Smooth muscle cell (in vitro differentiated cells): ENCODE measurements around the gene CLCNKA. TPM values are rescaled to one million over a fixed set of nuclear protein-coding genes. Genes with fewer than 3 reads are reported as not detected.
"Not testable (repeated sequence)": the region's sequence is repeated elsewhere in the genome, so short reads cannot be mapped to it uniquely, and the experiment has no call there.

Experiments
- DNase-seq: peaks from one replicate; lab custom pipeline; 2025; ENCODE audit not compliant: unreplicated experiment; lab: John Stamatoyannopoulos, UW
- H2AFZ ChIP-seq: fragments of 200-600 bp; sonication (generic); 2 replicates; pipeline ENCODE4 v1.6.0; 2016; ENCODE audit warnings: antibody characterized with exemption, low read depth, mild to moderate bottlenecking
- H3F3A ChIP-seq: fragments of 200-600 bp; sonication (generic); 2 replicates; pipeline ENCODE4 v1.6.0; 2017; ENCODE audit warnings: antibody characterized with exemption, low read depth
- H3K27ac ChIP-seq: fragments of 200-600 bp; sonication (generic); 2 replicates; pipeline ENCODE4 v1.5.1; 2016; ENCODE audit warnings: low read depth, mild to moderate bottlenecking
- H3K27me3 ChIP-seq: fragments of 200-600 bp; sonication (generic); 2 replicates; pipeline ENCODE4 v1.6.1; 2016; ENCODE audit warnings: low read depth, mild to moderate bottlenecking
- H3K36me3 ChIP-seq: fragments of 200-600 bp; sonication (generic); 2 replicates; pipeline ENCODE4 v1.5.1; 2016; ENCODE audit warnings: low read depth
- H3K4me1 ChIP-seq: fragments of 200-600 bp; sonication (generic); 2 replicates; pipeline ENCODE4 v1.5.1; 2016; ENCODE audit warnings: low read depth
- H3K4me2 ChIP-seq: fragments of 200-600 bp; sonication (generic); 2 replicates; pipeline ENCODE4 v1.6.0; 2016; ENCODE audit warnings: mild to moderate bottlenecking
- H3K4me3 ChIP-seq: fragments of 200-600 bp; sonication (generic); 2 replicates; pipeline ENCODE4 v1.5.1; 2016; ENCODE audit warnings: mild to moderate bottlenecking
- H3K79me2 ChIP-seq: fragments of 200-600 bp; sonication (generic); 2 replicates; pipeline ENCODE4 v1.6.0; 2016; ENCODE audit warnings: low read depth, mild to moderate bottlenecking
- H3K9ac ChIP-seq: fragments of 200-600 bp; sonication (generic); 2 replicates; pipeline ENCODE4 v1.6.0; 2016; ENCODE audit warnings: low read depth
- H3K9me3 ChIP-seq: fragments of 200-600 bp; sonication (generic); replicated peaks from 2 replicates; pipeline ENCODE4 v1.5.1; 2016; ENCODE audit warnings: low read depth
- H4K20me1 ChIP-seq: fragments of 200-600 bp; sonication (generic); 2 replicates; pipeline ENCODE4 v1.6.0; 2016; ENCODE audit warnings: low read depth
- WGBS: methylation state at CpG from one replicate; pipeline ENCODE4 v1.1.7; 2016; ENCODE audit warnings: low lambda C conversion rate; 5-methylcytosine and 5-hydroxymethylcytosine counted together
- polyA plus RNA-seq: library from polyadenylated mRNA; unstranded; fragments of >200 nt; fragmentation: Nextera tagmentation; extraction: Ambion mirVana; gene quantifications from 2 replicates; pipeline ENCODE4 v1.2.1, GENCODE V29; 2016
- total RNA-seq: library from RNA; depleted of rRNA; stranded (reverse); fragments of >200 nt; gene quantifications from 2 replicates; pipeline ENCODE4 v1.2.3, GENCODE V29; 2014
- TF ChIP-seq, protein P1 (sequence below): fragments of 200-600 bp; sonication (generic); IDR thresholded peaks from 2 replicates; pipeline ENCODE4 v1.5.1; 2017; ENCODE audit warnings: borderline replicate concordance, mild to moderate bottlenecking, antibody characterized with exemption; ENCODE audit not compliant: insufficient read depth, poor library complexity, severe bottlenecking

CLCNKA gene
- total and polyA plus RNA-seq, 2 experiments from 2014 or later: 0.46 TPM; not detected in 1

DNA sequence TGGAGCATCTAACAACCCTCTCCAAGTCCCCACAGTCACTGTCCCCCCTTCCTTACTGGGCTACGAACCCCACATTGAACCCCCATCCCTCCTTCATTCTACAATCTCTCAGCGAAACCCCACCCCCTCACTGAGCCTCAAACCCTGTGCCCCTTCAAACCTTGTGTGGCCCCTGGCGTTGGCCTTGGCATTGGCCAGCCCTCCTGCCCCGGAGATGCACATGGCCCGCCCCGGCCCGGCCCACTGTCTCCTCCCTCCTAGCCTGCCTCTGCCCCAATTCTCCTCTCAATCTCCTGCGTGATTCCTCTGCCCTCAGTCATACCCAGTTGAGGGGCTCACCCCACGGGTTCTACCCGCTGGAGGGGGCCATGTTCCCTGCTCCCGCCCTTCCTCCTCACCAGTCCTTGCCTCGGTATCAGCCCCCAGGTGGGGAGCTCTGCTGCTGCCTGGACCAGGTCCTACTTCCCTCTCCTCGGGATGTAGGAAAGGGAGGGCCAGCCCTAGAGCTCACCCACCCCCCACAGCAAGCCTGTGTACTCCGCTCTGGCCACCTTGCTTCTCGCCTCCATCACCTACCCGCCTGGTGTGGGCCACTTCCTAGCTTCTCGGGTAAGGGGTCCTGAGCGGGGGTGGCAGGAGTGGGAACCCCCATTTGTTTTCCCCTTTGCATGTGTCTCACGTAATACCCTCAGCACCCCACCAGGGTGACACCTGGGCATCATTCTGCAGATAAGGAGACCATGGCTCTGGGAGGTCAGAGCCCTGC lies 6.6 kb downstream of the CLCNKA start:
- Histone ChIP-seq H3K4me3 (no peak overlapping the region), H3K9ac (no peak overlapping the region), H3F3A (no peaks in the 10 kb centered on the region), H2AFZ (no peak overlapping the region), H3K4me1 (peaks cover 7% of the 10 kb centered on the region), H3K4me2 (no peak overlapping the region), H3K9me3 (no peaks in the 10 kb centered on the region), H4K20me1 (no peaks in the 10 kb centered on the region), H3K27me3 (no peaks in the 10 kb centered on the region), H3K36me3 (no peaks in the 10 kb centered on the region), H3K27ac (no peak overlapping the region), H3K79me2 (no peaks in the 10 kb centered on the region)
- TF ChIP-seq, protein P1, sequence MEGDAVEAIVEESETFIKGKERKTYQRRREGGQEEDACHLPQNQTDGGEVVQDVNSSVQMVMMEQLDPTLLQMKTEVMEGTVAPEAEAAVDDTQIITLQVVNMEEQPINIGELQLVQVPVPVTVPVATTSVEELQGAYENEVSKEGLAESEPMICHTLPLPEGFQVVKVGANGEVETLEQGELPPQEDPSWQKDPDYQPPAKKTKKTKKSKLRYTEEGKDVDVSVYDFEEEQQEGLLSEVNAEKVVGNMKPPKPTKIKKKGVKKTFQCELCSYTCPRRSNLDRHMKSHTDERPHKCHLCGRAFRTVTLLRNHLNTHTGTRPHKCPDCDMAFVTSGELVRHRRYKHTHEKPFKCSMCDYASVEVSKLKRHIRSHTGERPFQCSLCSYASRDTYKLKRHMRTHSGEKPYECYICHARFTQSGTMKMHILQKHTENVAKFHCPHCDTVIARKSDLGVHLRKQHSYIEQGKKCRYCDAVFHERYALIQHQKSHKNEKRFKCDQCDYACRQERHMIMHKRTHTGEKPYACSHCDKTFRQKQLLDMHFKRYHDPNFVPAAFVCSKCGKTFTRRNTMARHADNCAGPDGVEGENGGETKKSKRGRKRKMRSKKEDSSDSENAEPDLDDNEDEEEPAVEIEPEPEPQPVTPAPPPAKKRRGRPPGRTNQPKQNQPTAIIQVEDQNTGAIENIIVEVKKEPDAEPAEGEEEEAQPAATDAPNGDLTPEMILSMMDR: no peak
- DNase-seq: no peak
- 90% methylated on average over 19 of the region's 19 CpGs for WGBS

- H3K79me2 ChIP-seq, H3K36me3 ChIP-seq, H3F3A ChIP-seq, H3K9ac ChIP-seq, H4K20me1 ChIP-seq, H3K4me2 ChIP-seq, DNase-seq, H3K4me3 ChIP-seq, H3K9me3 ChIP-seq, H2AFZ ChIP-seq, H3K27me3 ChIP-seq, H3K4me1 ChIP-seq, H3K27ac ChIP-seq: not testable (repeated sequence)
- 95% methylated on average over 12 of the region's 13 CpGs for WGBS
These were observed 7.1 kb downstream of the CLCNKA start for GRCh38 chr1:16029003-16029268.

- 100% methylated on average over 1 of the region's 1 CpG for WGBS
- no peak for DNase-seq
- TF ChIP-seq, protein P1: no peak
- Histone ChIP-seq H3K4me3 (no peak overlapping the region), H3F3A (no peaks in the 10 kb centered on the region), H4K20me1 (no peaks in the 10 kb centered on the region), H3K79me2 (no peaks in the 10 kb centered on the region), H3K36me3 (no peaks in the 10 kb centered on the region), H3K9me3 (no peaks in the 10 kb centered on the region), H3K27me3 (no peaks in the 10 kb centered on the region), H2AFZ (no peak overlapping the region), H3K4me2 (no peak overlapping the region), H3K9ac (no peak overlapping the region), H3K4me1 (peaks cover 7% of the 10 kb centered on the region), H3K27ac (no peak overlapping the region)
These were observed 7.5 kb downstream of the CLCNKA start for GRCh38 chr1:16029288-16029687.

DNA sequence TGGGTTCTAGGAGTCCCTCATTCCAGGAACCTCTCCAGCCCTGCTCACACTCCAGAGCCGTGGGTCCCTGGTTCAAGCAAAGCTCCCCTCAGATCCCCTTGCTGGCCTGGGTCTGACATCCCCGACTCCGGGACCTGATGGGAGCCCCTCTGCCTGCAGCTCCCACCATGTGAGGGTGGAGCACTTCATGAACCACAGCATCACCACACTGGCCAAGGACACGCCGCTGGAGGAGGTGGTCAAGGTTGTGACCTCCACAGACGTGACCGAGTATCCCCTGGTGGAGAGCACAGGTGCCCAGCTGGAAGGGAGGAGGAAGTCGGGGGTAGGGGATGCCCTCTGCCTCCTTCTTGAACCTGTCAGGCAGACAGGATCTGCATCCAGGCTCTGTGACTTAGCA lies 9.7 kb downstream of the CLCNKA start:
- no peak overlapping the region for H3K4me2 ChIP-seq
- DNase-seq: no peak
- no peaks in the 10 kb centered on the region for H3K36me3 ChIP-seq
- H3F3A ChIP-seq: no peaks in the 10 kb centered on the region
- no peak overlapping the region for H3K9ac ChIP-seq
- H3K27me3 ChIP-seq: no peaks in the 10 kb centered on the region
- peaks cover 7% of the 10 kb centered on the region for H3K4me1 ChIP-seq
- H2AFZ ChIP-seq: no peak overlapping the region
- H3K27ac ChIP-seq: no peak overlapping the region
- no peaks in the 10 kb centered on the region for H3K79me2 ChIP-seq
- TF ChIP-seq, protein P1: no peak
- no peak overlapping the region for H3K4me3 ChIP-seq
- no peaks in the 10 kb centered on the region for H3K9me3 ChIP-seq
- H4K20me1 ChIP-seq: no peaks in the 10 kb centered on the region
- WGBS: 95% methylated on average over 8 of the region's 8 CpGs
